AG04450 (cell line): Measurements from ENCODE around the gene DGKZ. TPM values are rescaled to one million over a fixed set of nuclear protein-coding genes. Genes with fewer than 3 reads are reported as not detected.
"Not testable (repeated sequence)": the region's sequence is repeated elsewhere in the genome, so short reads cannot be mapped to it uniquely, and the experiment has no call there.

Source experiments
- CTCF ChIA-PET: fragments of 300-600, 350-600 bp; formaldehyde crosslinking; extraction: SDS; loops from one replicate; lab custom pipeline; 2022; ENCODE audit warnings: antibody characterized with exemption, inconsistent platforms; lab: Charles Lee
- POLR2A ChIA-PET: fragments of 350-600 bp; formaldehyde crosslinking; extraction: SDS; loops from one replicate; lab custom pipeline; 2021; ENCODE audit warnings: antibody characterized with exemption, inconsistent platforms; lab: Yijun Ruan, JAX
- DNase-seq: peaks from one replicate; pipeline ENCODE4 v3.0.0-alpha.2; 2011; ENCODE audit warnings: low read depth, low spot score
- H3K27ac ChIP-seq: one replicate; pipeline ENCODE4 v1.5.1; 2012; ENCODE audit warnings: low read depth, low read length, control low read depth
- H3K27me3 ChIP-seq: one replicate; pipeline ENCODE4 v1.6.0; 2012; ENCODE audit warnings: low read length; ENCODE audit not compliant: control insufficient read depth, insufficient read depth
- H3K4me3 ChIP-seq: 2 replicates; pipeline ENCODE4 v1.5.1; 2011; ENCODE audit warnings: mild to moderate bottlenecking, low read depth, low read length, control low read depth
- H3K9me3 ChIP-seq: 2 replicates; pipeline ENCODE4 v1.5.1; 2012; ENCODE audit warnings: low read length; ENCODE audit not compliant: control insufficient read depth, insufficient read depth
- CTCF ChIP-seq: IDR thresholded peaks from 2 replicates; pipeline ENCODE4 v1.5.1; 2011; ENCODE audit warnings: low read depth, low read length, control low read depth, inconsistent platforms
- polyA plus RNA-seq: library from polyadenylated mRNA; depleted of rRNA; stranded (reverse); fragments of >200 nt; gene quantifications from 2 replicates; pipeline ENCODE4 v1.2.3, GENCODE V29; 2011

The DGKZ gene
- polyA plus RNA-seq, 1 experiment = 15.8 TPM

GRCh38 chr11:46302866-46303265 lies 44.4 kb upstream of the DGKZ start:
- DNase-seq = no peak
- Histone ChIP-seq H3K4me3 (no peak overlapping the region), H3K27me3 (no peaks in the 10 kb centered on the region), H3K9me3 (no peaks in the 10 kb centered on the region), H3K27ac (no peak overlapping the region)
- CTCF ChIA-PET = interaction anchor here (1.9 kb wide), 1 partner anchor 63 kb away, joined by 11 read pairs; no protein-coding TSS in a partner anchor
- POLR2A ChIA-PET = no interaction called here
- TF ChIP-seq CTCF = no peak

GRCh38 chr11:46304036-46304435 lies 43.2 kb upstream of the DGKZ start:
- H3K4me3 ChIP-seq, H3K27me3 ChIP-seq, H3K27ac ChIP-seq, H3K9me3 ChIP-seq, DNase-seq: not testable (repeated sequence)
- ChIA-PET POLR2A (interaction anchor here (1.3 kb wide), 1 partner anchor 55 kb away, joined by 3 read pairs; no protein-coding TSS in a partner anchor), CTCF (interaction anchor here (0.6 to 1.9 kb wide), 4 partner anchors 11 to 64 kb away, joined by 3 to 11 read pairs (median 4); no protein-coding TSS in a partner anchor)

GRCh38 chr11:46304605-46305179 lies 42.6 kb upstream of the DGKZ start:
- Histone ChIP-seq H3K27me3 (no peaks in the 10 kb centered on the region), H3K9me3 (no peaks in the 10 kb centered on the region), H3K4me3 (no peak overlapping the region), H3K27ac (peak overlapping the region; percentile 57)
- CTCF ChIA-PET = interaction anchor here (1.0 to 1.1 kb wide), 2 partner anchors 10 to 26 kb away, joined by 3 to 4 read pairs; no protein-coding TSS in a partner anchor
- POLR2A ChIA-PET = interaction anchor here (1.3 kb wide), 1 partner anchor 56 kb away, joined by 3 read pairs; no protein-coding TSS in a partner anchor
- TF ChIP-seq CTCF = no peak
- no peak for DNase-seq

- Histone ChIP-seq H3K9me3 (no peaks in the 10 kb centered on the region), H3K27me3 (no peaks in the 10 kb centered on the region), H3K4me3 (no peak overlapping the region), H3K27ac (peak overlapping the region; percentile 57)
- ChIA-PET POLR2A (interaction anchor here (1.3 kb wide), 1 partner anchor 9 kb away, joined by 4 read pairs; no protein-coding TSS in a partner anchor), CTCF (interaction anchor here (7.1 kb wide), 1 partner anchor 65 kb away, joined by 190 read pairs; no protein-coding TSS in a partner anchor)
- no peak for TF ChIP-seq CTCF
- DNase-seq = no peak
These were observed 42.0 kb upstream of the DGKZ start for GRCh38 chr11:46305295-46305694.

- Histone ChIP-seq H3K27ac (peak overlapping the region; percentile 21), H3K9me3 (no peaks in the 10 kb centered on the region), H3K4me3 (no peak overlapping the region), H3K27me3 (no peaks in the 10 kb centered on the region)
- ChIA-PET CTCF (interaction anchor here (0.7 to 7.1 kb wide), 4 partner anchors 9 to 423 kb away, joined by 3 to 190 read pairs (median 5); no protein-coding TSS in a partner anchor), POLR2A (interaction anchor here (1.3 kb wide), 1 partner anchor 10 kb away, joined by 4 read pairs; no protein-coding TSS in a partner anchor)
- DNase-seq = no peak
- TF ChIP-seq CTCF = no peak
These were observed 40.9 kb upstream of the DGKZ start for GRCh38 chr11:46306296-46306853.
